GM20431 (cell line): Measurements from ENCODE around the gene CEP250.

Source experiments
- in situ Hi-C: fragments of 300-500 bp; cut with MseI, MboI; formaldehyde crosslinking; loops from one replicate; pipeline ENCODE4 v1.15.0; 2020; ENCODE audit warnings: low sequenced_read_pairs; ENCODE audit not compliant: unreplicated experiment

The CEP250 gene

DNA sequence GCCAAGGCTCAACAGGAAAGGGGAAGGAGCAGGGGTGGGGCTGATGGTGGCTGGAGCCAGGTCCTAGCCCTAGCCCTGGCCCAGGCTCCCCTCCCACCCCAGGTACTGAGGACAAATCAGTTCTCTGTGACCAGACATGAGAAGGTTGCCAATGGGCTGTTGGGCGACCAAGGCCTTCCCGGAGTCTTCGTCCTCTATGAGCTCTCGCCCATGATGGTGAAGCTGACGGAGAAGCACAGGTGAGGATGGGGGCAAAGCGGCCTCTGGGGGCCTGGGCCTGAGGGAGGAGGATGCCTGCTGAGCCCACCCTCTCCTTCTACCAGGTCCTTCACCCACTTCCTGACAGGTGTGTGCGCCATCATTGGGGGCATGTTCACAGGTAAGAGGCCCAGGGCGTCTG, 101.5 kb downstream of the CEP250 start:
- in situ Hi-C loops = no loop called here

DNA sequence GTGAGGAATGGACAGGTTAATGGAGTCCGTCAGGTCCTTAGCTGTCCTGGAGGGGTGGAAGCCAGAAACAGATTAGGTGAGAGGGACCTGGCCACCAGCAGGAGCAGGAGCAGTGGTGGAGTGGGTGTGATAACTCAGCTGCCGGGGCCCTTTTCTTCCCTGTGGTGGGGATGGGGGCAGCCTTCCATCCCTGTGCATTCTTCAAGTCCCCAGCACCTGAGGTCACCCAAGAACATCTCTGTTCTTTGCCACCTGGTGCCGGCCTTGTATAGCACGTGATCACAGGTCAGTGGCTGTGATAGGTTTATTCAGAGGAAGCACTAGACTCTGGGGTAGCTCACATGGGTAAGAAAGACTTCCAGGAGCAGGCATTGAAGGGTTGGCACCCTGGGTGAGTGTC, 103.1 kb downstream of the CEP250 start:
- in situ Hi-C loops = no loop called here

DNA sequence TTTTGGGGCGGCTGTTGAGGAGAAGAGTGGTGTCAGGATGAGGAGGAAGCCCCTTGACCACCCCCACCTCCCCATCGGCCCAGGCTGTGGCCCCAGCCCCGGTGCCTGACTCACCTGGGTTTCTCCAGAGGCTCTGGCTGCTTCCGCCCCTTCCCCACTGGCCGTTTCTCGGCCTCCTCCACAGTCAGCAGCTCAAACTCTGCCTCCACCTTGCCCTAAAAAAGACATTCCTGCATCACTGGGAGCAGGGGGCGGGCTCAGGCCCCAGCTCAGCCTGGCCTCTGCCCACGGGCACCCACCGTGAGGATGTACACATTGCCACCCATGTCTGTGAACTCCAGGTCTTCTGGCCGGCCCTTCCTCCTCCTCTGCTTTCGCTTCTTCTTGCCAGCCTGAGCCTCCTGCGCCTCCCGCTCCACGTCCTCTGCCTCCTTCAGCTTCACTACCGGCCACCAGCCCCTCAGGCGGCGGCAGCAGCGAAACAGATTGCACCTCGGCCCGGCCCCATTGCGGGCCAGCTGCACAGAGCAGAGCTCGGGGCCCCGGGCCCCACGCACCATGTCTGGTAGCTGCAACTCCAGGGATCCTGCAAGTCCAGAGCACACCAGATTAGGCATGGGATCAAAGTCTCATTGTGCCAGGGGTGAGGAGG, 103.8 kb downstream of the CEP250 start:
- in situ Hi-C loops = no loop called here

DNA sequence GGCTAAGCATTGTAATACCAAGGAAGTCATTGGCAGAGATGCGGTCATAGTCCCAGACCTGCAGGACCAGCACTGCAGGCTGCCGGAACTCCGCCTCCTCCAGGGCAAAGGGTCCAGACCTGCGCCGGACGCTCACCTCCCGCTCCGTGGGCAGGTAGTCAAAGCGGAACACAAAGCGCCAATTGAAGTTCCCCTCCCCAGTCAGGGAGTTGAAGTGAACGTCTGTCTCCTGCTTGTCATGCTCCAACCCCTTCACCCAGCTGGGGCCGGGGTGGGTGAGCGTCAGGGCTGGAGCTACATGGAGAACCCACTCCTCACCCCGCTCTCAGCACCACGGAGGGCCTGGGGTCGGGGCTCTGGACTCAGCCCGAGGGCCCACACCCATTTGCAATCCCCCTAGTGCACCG, 104.7 kb downstream of the CEP250 start:
- in situ Hi-C loops = no loop called here

GRCh38 chr20:35560541-35560940, 105.1 kb downstream of the CEP250 start:
- in situ Hi-C loops = no loop called here

- in situ Hi-C loops = no loop called here
These were observed 105.9 kb downstream of the CEP250 start for GRCh38 chr20:35561268-35561667.

GRCh38 chr20:35561671-35562070, 106.3 kb downstream of the CEP250 start:
- in situ Hi-C loops = no loop called here

GRCh38 chr20:35562541-35563110, 107.2 kb downstream of the CEP250 start:
- in situ Hi-C loops = no loop called here

DNA sequence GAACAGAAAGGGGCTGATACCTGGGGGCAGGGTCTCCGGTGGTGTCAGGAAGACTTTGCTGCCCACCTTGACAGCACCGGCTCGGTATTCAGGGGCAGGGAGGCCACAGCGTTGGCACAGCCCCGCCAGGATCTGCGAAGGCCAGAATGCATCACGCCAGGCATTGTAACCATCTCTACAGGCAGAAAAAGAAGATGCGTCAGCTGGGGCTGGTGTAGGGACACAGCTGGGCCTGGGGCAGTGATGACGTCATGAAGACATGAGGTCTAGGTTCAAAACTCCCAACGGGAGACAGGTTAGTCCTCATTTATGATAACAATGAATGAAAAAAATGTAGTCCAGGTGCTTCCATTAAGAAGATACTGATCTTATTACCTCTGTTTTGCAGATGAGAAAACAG, 108.4 kb downstream of the CEP250 start:
- in situ Hi-C loops = no loop called here

DNA sequence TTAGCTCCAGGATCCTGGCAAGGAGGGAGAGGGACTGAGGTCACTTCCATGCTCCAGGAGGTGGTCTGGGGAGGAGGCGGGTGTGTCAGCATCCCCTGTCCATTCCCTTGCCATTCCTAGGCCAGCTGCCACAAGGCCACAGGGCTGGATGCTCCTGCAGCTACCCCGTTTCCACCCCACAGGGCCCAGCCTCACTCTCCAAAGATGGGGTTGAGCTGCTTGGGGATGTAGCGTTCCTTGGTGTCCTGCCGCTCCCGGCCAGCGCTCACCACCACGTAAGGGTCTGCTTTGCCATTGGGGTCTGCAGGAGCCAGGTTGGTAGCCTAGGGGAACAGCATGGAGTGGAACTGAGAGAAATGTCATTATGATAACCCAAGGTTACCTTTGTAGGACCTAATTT, 109.5 kb downstream of the CEP250 start:
- in situ Hi-C loops = no loop called here

DNA sequence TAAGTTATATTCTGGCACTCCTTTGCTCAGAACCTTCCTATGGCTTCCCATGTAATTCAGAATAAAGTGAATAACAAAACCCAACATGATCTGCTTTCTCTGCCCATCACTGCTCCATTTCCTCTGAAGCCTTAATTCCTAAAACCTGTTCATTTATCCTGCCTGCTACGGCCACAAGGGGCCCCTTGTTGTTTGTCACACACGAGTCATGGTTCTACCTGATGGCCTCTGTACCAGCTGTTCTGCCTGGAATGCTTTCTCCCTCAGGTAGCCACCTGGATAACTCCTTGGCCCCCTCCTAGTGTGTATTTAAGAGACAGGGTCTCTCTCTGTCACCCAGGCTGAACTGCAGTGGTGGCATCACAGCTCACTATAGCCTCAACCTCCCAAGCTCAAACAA, 113.2 kb downstream of the CEP250 start:
- in situ Hi-C loops = no loop called here
